ENCODE results near the gene PARP1.

DNA sequence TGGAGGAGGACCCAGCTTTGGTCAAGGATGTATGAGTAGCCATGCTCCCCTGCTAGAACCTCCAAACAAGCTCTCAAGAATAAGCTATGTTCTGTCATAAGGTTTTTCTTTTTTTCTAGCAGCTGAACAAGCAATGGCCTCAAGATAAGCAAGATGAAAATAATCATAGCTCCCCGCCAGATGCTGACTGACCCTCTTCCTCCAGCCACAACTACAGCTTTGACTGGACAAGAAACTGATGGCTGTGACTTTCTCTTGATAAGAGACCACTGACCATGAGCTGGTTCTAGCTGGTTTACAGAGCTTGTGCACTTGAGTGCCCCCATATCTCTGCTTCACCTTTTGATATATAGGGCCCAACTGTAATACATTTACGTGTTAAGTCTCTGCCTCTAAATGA, 38.2 kb upstream of the PARP1 start:
- TF ChIP-seq EZH2 (IDR thresholded peaks at IDR 0.05; ENCODE audit: insufficient read depth, poor library complexity, severe bottlenecking) = no peak
- no peak for TF ChIP-seq EZH2phosphoT487 (IDR thresholded peaks at IDR 0.05; ENCODE audit: insufficient read depth, low read depth)
